Loucy (cell line): Measurements from ENCODE around the gene ITGAL.

Experiments used
- H2AFZ ChIP-seq: fragments of 200-600 bp; sonication (generic); 2 replicates; pipeline ENCODE4 v1.6.0; 2016; ENCODE audit warnings: antibody characterized with exemption, mild to moderate bottlenecking, low read length, moderate library complexity
- H3F3A ChIP-seq: fragments of 200-600 bp; 2 replicates; pipeline ENCODE4 v1.6.0; 2016; ENCODE audit warnings: antibody characterized with exemption, low read depth, mild to moderate bottlenecking
- H3K27me3 ChIP-seq: fragments of 200-600 bp; sonication (generic); 2 replicates; pipeline ENCODE4 v1.6.1; 2014; ENCODE audit warnings: low read length, mild to moderate bottlenecking; ENCODE audit not compliant: insufficient read depth, poor library complexity, severe bottlenecking
- H3K36me3 ChIP-seq: fragments of 200-600 bp; sonication (generic); 2 replicates; pipeline ENCODE4 v1.6.1; 2016; ENCODE audit warnings: low read length; ENCODE audit not compliant: insufficient read depth
- H3K4me1 ChIP-seq: fragments of 200-600 bp; sonication (generic); 2 replicates; pipeline ENCODE4 v1.5.1; 2014; ENCODE audit warnings: low read length, mild to moderate bottlenecking; ENCODE audit not compliant: insufficient read depth, poor library complexity, severe bottlenecking
- H3K4me2 ChIP-seq: fragments of 200-600 bp; sonication (generic); 2 replicates; pipeline ENCODE4 v1.6.0; 2014; ENCODE audit warnings: antibody characterized with exemption, low read length, low read depth, mild to moderate bottlenecking; ENCODE audit not compliant: poor library complexity, severe bottlenecking
- H3K4me3 ChIP-seq: fragments of 200-600 bp; sonication (generic); 2 replicates; pipeline ENCODE4 v1.5.1; 2014; ENCODE audit warnings: low read length, mild to moderate bottlenecking, mixed read lengths; ENCODE audit not compliant: poor library complexity, severe bottlenecking
- H3K79me2 ChIP-seq: fragments of 200-600 bp; sonication (generic); 2 replicates; pipeline ENCODE4 v1.6.1; 2014; ENCODE audit warnings: low read length; ENCODE audit not compliant: insufficient read depth
- H3K9ac ChIP-seq: fragments of 200-600 bp; sonication (generic); 2 replicates; pipeline ENCODE4 v1.6.0; 2014; ENCODE audit warnings: mild to moderate bottlenecking, low read depth, low read length, moderate library complexity; ENCODE audit not compliant: poor library complexity, severe bottlenecking
- H3K9me2 ChIP-seq: fragments of 200-600 bp; sonication (generic); replicated peaks from 2 replicates; pipeline ENCODE4 v1.6.1; 2016; ENCODE audit warnings: low read depth, low read length, mixed read lengths
- H3K9me3 ChIP-seq: fragments of 200-600 bp; sonication (generic); 2 replicates; pipeline ENCODE4 v1.6.1; 2014; ENCODE audit warnings: mild to moderate bottlenecking, antibody characterized with exemption, low read length, low read depth; ENCODE audit not compliant: insufficient read depth
- H4K20me1 ChIP-seq: fragments of 200-600 bp; sonication (generic); 2 replicates; pipeline ENCODE4 v1.6.0; 2014; ENCODE audit warnings: antibody characterized with exemption, low read length, mild to moderate bottlenecking; ENCODE audit not compliant: insufficient read depth, poor library complexity, severe bottlenecking
- EZH2phosphoT487 ChIP-seq: fragments of 200-600 bp; IDR thresholded peaks from 2 replicates; pipeline ENCODE4 v1.6.1; 2018; ENCODE audit warnings: antibody characterized with exemption, mild to moderate bottlenecking, moderate library complexity, borderline replicate concordance
- TF ChIP-seq, protein P1 (sequence below): fragments of 200-600 bp; sonication (generic); conservative IDR thresholded peaks from 2 replicates; pipeline ENCODE4 v1.5.1; 2014; ENCODE audit warnings: mild to moderate bottlenecking, antibody characterized with exemption, low read length

The ITGAL gene

DNA sequence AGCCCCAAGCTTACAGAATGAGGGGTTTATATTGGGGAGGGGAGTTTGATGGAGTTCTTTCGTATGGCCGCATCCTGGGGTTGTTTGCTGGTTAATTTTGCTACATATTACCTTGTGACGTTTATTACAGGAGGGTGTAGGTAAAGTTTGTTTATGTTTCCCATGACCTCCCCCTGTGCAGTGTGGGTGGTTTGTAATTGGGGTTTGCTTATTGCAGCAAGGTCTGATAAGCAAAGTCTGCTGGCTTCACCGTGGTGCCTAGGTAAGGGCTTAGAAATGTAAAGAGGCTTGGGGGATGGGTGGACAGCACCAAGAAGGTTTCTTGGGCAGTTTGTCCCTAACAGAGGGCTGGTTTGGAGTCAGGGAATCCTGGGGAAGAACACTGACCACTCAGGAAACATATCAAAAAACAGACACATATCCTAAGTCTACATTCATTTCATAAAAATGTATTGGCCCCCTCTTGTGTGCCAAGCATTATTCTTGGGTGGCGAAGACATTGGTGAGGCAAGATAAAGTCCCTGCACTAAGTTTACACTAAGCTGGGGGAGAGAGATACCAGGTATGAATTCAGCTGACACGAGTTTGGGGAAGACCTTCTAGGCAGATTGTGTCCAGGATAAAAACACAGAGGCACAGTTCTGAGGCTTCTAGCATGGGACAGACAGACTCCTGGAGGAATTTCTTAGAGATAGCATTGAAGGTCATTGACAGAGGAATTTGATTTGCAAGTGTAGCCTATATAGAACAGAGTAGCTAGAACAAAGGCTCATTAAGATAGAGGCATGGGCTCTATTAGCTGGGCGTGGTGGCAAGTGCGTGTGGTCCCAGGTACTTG, 76.1 kb downstream of the ITGAL start:
- Histone ChIP-seq H3K36me3 (no peaks in the 10 kb centered on the region), H3K79me2 (peaks cover 12% of the 10 kb centered on the region; the same call in 1 of the 2 replicates), H3K27me3 (no peaks in the 10 kb centered on the region), H2AFZ (no peak overlapping the region), H3F3A (no peaks in the 10 kb centered on the region), H4K20me1 (no peaks in the 10 kb centered on the region), H3K4me3 (no peak overlapping the region), H3K9ac (no peak overlapping the region), H3K9me3 (no peaks in the 10 kb centered on the region), H3K4me2 (no peak overlapping the region), H3K4me1 (peaks cover 15% of the 10 kb centered on the region), H3K9me2 (no peaks in the 10 kb centered on the region)
- no peak for TF ChIP-seq EZH2phosphoT487
- TF ChIP-seq, protein P1, sequence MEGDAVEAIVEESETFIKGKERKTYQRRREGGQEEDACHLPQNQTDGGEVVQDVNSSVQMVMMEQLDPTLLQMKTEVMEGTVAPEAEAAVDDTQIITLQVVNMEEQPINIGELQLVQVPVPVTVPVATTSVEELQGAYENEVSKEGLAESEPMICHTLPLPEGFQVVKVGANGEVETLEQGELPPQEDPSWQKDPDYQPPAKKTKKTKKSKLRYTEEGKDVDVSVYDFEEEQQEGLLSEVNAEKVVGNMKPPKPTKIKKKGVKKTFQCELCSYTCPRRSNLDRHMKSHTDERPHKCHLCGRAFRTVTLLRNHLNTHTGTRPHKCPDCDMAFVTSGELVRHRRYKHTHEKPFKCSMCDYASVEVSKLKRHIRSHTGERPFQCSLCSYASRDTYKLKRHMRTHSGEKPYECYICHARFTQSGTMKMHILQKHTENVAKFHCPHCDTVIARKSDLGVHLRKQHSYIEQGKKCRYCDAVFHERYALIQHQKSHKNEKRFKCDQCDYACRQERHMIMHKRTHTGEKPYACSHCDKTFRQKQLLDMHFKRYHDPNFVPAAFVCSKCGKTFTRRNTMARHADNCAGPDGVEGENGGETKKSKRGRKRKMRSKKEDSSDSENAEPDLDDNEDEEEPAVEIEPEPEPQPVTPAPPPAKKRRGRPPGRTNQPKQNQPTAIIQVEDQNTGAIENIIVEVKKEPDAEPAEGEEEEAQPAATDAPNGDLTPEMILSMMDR: no peak

DNA sequence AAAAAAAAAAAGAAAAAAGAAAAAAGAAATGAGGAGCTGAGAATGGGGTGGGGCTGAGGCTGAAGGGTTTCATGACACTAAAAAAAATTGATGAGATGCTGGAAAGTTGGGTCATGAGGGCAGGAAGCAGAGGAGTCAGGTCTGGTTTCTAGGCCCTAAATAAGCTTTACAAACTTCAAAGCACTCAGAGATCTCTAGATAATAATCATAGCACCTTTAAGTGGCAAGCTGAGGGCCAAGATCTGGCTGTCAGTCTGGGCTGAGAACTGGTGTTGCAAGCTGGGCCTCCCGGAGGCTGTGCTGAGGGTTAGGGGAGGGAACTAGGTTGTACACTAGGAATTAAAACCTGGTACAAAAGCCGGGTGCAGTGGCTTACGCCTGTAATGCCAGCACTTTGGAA, 79.2 kb downstream of the ITGAL start:
- Histone ChIP-seq H3K9ac (no peak overlapping the region), H2AFZ (no peak overlapping the region), H3K27me3 (no peaks in the 10 kb centered on the region), H3K4me1 (peaks cover 21% of the 10 kb centered on the region), H4K20me1 (no peaks in the 10 kb centered on the region), H3F3A (no peaks in the 10 kb centered on the region), H3K79me2 (peaks cover 43% of the 10 kb centered on the region), H3K4me3 (no peak overlapping the region), H3K4me2 (peak overlapping the region; percentile 14), H3K9me2 (no peaks in the 10 kb centered on the region), H3K9me3 (no peaks in the 10 kb centered on the region), H3K36me3 (no peaks in the 10 kb centered on the region)
- TF ChIP-seq, protein P1: no peak
- no peak for TF ChIP-seq EZH2phosphoT487

DNA sequence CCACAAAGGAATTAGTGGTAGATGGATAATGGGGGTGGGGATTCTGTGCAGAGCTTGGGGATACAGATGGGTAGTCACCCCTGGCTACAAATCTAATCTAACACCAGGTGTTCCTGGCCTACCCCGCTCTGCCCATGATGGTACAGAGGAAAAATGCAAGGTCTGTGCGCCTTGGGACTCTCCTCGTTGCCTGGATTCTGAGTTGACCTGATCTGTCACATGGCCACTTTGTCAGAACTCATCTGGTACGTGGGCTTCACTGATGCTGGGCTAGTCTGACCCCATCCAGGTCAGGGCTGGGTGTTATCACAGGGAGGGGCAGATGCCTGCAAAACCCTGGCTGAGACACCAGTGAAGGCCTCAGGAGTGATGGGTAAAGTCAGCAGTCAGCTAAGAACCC, 80.4 kb downstream of the ITGAL start:
- H3K4me1 ChIP-seq: peaks cover 26% of the 10 kb centered on the region
- no peaks in the 10 kb centered on the region for H3K9me2 ChIP-seq
- no peak overlapping the region for H3K9ac ChIP-seq
- H3K36me3 ChIP-seq: no peaks in the 10 kb centered on the region
- H3K4me3 ChIP-seq: no peak overlapping the region
- TF ChIP-seq, protein P1: no peak
- TF ChIP-seq EZH2phosphoT487: no peak
- H3K79me2 ChIP-seq: peaks cover 55% of the 10 kb centered on the region
- no peak overlapping the region for H2AFZ ChIP-seq
- H4K20me1 ChIP-seq: no peaks in the 10 kb centered on the region
- H3F3A ChIP-seq: no peaks in the 10 kb centered on the region
- H3K9me3 ChIP-seq: no peaks in the 10 kb centered on the region
- H3K27me3 ChIP-seq: no peaks in the 10 kb centered on the region
- H3K4me2 ChIP-seq: no peak overlapping the region
